Measurements from ENCODE around the gene PKP4.
A peak's percentile ranks its signal among the peaks of the same experiment; 100 is the strongest.
"Not testable (repeated sequence)": the region's sequence is repeated elsewhere in the genome, so short reads cannot be mapped to it uniquely, and the experiment has no call there.

The PKP4 gene, protein sequence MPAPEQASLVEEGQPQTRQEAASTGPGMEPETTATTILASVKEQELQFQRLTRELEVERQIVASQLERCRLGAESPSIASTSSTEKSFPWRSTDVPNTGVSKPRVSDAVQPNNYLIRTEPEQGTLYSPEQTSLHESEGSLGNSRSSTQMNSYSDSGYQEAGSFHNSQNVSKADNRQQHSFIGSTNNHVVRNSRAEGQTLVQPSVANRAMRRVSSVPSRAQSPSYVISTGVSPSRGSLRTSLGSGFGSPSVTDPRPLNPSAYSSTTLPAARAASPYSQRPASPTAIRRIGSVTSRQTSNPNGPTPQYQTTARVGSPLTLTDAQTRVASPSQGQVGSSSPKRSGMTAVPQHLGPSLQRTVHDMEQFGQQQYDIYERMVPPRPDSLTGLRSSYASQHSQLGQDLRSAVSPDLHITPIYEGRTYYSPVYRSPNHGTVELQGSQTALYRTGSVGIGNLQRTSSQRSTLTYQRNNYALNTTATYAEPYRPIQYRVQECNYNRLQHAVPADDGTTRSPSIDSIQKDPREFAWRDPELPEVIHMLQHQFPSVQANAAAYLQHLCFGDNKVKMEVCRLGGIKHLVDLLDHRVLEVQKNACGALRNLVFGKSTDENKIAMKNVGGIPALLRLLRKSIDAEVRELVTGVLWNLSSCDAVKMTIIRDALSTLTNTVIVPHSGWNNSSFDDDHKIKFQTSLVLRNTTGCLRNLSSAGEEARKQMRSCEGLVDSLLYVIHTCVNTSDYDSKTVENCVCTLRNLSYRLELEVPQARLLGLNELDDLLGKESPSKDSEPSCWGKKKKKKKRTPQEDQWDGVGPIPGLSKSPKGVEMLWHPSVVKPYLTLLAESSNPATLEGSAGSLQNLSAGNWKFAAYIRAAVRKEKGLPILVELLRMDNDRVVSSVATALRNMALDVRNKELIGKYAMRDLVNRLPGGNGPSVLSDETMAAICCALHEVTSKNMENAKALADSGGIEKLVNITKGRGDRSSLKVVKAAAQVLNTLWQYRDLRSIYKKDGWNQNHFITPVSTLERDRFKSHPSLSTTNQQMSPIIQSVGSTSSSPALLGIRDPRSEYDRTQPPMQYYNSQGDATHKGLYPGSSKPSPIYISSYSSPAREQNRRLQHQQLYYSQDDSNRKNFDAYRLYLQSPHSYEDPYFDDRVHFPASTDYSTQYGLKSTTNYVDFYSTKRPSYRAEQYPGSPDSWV

DNA sequence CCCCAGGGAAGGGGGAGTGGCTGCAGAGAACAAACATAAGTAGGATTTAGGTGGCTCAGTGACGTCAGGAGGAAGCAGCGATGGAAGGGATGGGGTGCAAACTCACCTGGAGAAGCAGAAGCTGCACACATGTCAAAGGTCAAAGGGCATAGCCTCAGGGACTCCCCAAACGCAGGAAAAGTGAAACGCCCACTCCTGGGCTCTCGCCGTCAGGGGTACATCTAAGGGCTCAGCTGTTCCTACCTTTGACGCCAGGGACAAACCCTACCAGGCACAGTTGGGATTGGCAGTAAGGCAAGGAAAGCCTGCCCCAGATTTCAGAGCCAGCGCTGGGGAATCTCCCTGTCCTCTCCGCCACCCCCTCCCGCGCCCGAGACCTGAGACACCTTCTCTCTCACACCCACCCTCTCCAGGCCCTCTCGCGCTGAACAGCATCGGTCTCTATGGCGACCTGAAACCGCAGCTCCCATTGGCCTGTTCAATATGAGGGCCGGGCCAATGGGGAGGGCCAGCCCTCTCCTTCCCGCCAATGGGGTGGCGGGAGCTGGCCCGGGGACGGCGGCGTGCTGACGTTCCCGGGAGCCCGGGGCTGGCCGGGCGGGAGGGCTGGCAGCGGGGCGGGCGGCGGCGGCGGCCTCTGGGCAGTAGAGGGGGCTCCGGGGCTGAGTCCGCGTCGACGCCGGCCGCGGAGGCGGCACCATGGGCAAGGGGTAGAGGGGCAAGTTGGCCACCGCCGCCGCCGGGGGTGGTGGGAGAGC lies at the start of gene PKP4, which contains the start of gene CCDC148:
PKP4 (plus strand) TSS at position 644 of the 758 bp plus-strand sequence. CDS start 76,233 bp downstream, outside the sequence.
CCDC148 (minus strand) TSS at position 445 of the 758 bp plus-strand sequence; CDS start at position 131, 314 bp downstream.
- peak; percentile 87 for DNase-seq

- DNase-seq, result no peak
Observed at GRCh38 chr2:158407031-158407430, 49.7 kb upstream of the PKP4 start.

GRCh38 chr2:158410132-158410531 lies 46.6 kb upstream of the PKP4 start:
- no peak for DNase-seq

DNA sequence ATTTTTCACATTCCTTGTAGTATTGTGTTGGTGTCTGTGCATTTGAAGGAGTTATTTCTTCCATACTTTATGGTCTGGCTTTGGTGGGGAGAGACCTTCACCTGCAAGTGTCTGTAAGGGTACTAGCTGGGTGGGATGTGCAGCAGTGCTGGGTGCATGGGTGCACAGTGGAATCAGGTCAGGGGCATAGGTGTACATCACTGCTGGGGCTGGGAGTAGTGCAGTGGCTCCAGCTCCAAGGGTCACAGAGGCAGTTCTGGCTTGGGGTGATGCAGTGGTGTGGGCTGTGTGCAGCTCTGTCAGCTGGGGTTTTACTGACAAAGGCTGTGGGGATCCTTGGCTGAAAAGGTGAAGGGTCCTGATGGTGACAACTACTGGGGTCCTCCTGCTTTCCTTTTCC lies 45.0 kb upstream of the PKP4 start:
- no peak for DNase-seq

DNA sequence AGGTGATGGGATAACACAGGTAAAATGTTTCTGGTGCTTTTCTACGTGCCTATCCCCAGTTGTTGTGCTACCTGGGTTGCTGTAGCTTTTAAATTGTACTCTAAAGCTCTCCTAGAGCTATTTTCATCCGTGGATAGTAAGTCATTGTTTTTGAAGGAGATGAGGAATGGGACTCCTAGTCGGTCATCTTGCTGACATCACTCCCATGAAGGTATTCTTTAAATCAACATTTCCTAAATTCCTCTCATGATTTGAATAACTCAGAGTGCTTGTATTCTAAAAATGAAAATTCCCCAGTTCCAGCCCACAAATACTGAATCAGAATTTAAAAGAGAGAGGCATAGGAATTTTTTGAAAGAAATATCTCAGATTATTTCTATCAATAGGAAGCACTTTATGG lies 44.5 kb upstream of the PKP4 start:
- no peak for DNase-seq

- DNase-seq, result no peak
Observed at GRCh38 chr2:158413581-158413980, 43.2 kb upstream of the PKP4 start.

- DNase-seq, result no peak
Observed at GRCh38 chr2:158414538-158414937, 42.2 kb upstream of the PKP4 start.

GRCh38 chr2:158432117-158432516 lies 24.6 kb upstream of the PKP4 start:
- no peak for DNase-seq

- not testable (repeated sequence) for DNase-seq
Observed at GRCh38 chr2:158433716-158434115, 23.0 kb upstream of the PKP4 start.

- not testable (repeated sequence) for DNase-seq
Observed at GRCh38 chr2:158439062-158439461, 17.7 kb upstream of the PKP4 start.

GRCh38 chr2:158443606-158444005 lies 13.1 kb upstream of the PKP4 start:
- no peak for DNase-seq

DNA sequence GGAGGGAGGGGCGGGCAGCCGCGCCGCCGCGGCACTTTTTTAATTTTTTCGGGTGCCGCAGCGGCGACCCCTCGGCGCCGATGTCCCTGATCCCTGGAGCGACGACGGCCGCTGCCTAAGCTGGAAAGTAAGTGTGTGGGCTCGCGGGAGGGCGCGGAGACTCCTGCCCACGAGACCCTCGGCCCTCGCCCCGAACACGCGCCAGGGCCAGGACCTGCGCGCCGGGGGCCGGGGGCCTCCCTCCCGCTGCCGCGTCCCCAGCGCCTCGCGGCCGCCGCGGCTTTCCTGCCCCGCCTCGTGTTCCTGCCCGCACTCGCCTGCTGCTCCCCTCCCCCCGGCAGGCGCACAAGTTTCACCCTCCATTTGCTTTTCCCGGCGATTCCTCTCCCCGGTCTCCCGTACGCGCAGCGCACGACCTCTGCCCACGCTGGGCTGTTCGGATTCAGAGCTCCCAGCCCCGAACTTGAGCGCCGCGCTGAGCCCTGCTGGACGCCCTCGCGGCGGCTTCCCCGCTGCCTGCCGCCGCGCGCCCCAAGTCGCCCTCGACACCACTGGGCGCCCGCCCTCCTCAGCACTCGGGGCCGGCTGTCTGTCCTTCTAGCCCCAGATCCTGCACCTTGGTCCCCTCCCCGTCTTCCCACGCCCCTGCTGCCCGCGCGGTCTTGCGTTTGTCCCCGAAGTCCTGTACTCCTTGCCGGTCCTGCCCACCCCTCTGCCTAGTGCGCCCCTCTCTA lies 507 bp downstream of the PKP4 start:
- DNase-seq, result no peak

- no peak for DNase-seq
Observed at GRCh38 chr2:158457826-158458616, 1.3 kb downstream of the PKP4 start.

GRCh38 chr2:158458617-158458920 lies 1.8 kb downstream of the PKP4 start:
- DNase-seq, result no peak

DNA sequence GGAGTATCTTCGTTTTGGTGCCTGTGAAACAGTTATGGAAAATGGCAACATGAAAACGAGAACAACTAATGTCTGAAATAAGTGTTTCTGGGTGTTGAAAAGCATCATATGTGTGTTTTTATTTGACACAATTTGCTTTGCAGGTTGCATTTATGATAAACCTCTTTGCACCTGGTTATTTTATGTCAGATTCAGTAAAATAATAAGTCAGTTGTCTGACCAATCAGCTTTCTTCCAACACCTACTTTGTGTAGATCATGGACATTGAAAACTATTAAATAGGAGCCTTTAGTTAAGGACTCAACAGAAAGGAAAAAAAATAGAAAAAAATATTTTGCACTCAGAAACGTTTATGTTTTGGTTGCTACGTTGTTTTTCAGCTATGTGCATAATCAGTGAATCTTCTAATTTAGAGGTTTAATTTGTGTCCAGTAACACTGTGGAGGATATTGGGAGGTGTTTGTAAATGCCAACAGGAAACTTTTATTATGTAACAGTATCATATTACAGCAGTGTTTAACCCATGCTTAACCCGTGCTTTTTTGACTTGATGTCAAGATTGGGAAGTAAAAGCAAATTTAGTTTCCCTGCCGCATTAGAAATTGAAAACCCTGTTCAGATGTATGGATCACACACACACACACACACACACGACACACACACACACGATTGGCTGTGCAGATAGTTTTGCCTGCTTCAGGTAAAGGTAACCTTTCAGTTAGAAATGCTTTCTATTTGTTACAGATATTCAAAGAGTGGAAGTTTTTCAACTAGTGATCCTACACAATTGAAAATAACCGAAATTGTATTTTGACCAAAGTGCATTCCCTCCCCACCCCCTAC lies 2.6 kb downstream of the PKP4 start:
- DNase-seq, result peak; percentile 49

GRCh38 chr2:158460632-158461297 lies 4.0 kb downstream of the PKP4 start:
- DNase-seq, result no peak

DNA sequence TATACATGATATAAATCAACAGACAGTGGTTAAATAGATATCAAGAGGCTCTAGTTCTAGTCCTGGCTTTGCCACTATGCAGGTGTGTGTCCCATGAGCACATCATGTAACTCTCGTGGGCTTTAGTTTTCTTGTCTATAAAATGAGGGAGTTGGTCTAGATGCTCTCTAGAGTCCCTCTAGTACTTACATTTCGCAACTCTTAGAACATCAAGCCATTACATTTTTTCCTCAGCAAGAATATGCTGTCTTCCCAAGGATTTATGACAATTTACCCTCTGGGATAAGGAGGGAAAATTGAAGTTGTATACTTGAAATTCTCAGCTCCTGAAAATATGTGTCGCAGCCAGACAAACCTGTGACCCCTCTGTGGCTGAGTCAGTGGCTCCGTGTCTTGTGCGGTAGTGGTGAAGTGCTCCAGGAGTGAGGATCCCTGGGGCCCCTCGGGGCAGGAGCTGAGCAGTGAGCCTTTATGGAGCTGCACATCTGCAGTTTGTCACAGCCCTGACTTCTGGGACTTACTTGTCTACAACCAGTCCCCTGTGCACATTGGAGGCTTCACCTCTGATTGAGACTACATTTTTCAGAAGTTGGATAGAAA lies 6.8 kb downstream of the PKP4 start:
- no peak for DNase-seq

DNA sequence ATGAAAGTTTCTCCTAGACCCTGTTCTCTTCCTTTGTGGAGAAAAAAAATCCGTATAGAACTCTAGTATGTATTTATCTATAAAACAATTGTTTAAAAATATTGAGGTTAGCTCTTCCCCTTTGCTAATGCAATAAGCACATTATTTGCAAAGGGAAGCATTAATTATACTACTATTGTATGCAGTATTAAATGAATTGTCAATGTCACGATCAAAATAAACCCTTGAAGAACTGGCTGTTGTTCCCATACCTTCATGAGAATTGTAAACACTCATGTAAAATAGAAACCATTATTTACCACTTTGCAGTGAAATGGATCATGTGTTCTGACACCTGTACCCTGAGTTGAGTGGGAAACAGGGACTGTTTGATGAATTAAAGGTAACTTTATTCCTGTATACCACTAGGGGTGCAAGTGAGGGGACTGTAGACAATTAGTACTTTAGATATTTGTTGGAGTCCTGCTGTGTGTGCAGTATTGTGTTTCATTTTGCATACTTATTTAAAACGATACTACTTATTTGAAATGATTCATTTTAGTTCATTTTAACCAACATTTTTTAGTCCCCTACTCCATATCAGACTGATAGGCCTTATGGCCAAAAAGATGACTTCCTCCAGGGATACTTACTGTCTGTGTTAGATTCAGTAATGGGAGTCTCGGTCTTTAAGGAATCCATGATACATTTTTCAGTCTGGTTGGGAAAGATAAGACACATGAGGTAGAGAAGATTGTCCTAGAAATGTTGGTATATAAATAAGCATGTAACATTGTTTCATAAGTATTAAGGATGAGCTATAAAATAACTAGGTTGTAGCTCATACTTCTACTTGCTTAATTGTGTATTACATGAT lies 7.9 kb downstream of the PKP4 start:
- no peak for DNase-seq
